ENCODE results near the gene TBPL1.

TBPL1 gene

GRCh38 chr6:134010974-134011373 is 58.0 kb downstream of the TBPL1 start:
- in situ Hi-C loops (cut with MboI; ENCODE audit: low sequenced_read_pairs, unreplicated experiment) = no loop called here
- no peak for DNase-seq (ENCODE audit: low spot score)

GRCh38 chr6:134014588-134015137 is 61.6 kb downstream of the TBPL1 start:
- DNase-seq (ENCODE audit: low spot score) = no peak
- in situ Hi-C loops (cut with MboI; ENCODE audit: low sequenced_read_pairs, unreplicated experiment) = no loop called here
- TF ChIP-seq CTCF (IDR thresholded peaks at IDR 0.05; ENCODE audit: borderline replicate concordance, control extremely low read depth, extremely low read depth, insufficient read depth, missing control alignments) = no peak

More at GRCh38 chr6:134010974-134011373, 58.0 kb downstream of the TBPL1 start:
- TF ChIP-seq CTCF (IDR thresholded peaks at IDR 0.05; ENCODE audit: borderline replicate concordance, control extremely low read depth, extremely low read depth, insufficient read depth, missing control alignments) = no peak

GRCh38 chr6:134015719-134016557 is 62.9 kb downstream of the TBPL1 start:
- in situ Hi-C loops (cut with MboI; ENCODE audit: low sequenced_read_pairs, unreplicated experiment) = no loop called here
- DNase-seq (ENCODE audit: low spot score) = no peak
- no peak for TF ChIP-seq CTCF (IDR thresholded peaks at IDR 0.05; ENCODE audit: borderline replicate concordance, control extremely low read depth, extremely low read depth, insufficient read depth, missing control alignments)

GRCh38 chr6:134016558-134016814 is 63.5 kb downstream of the TBPL1 start:
- in situ Hi-C loops (cut with MboI; ENCODE audit: low sequenced_read_pairs, unreplicated experiment) = no loop called here
- TF ChIP-seq CTCF (IDR thresholded peaks at IDR 0.05; ENCODE audit: borderline replicate concordance, control extremely low read depth, extremely low read depth, insufficient read depth, missing control alignments) = no peak
- no peak for DNase-seq (ENCODE audit: low spot score)

GRCh38 chr6:134020071-134020470 is 67.0 kb downstream of the TBPL1 start:
- no peak for TF ChIP-seq CTCF (IDR thresholded peaks at IDR 0.05; ENCODE audit: borderline replicate concordance, control extremely low read depth, extremely low read depth, insufficient read depth, missing control alignments)
- DNase-seq (ENCODE audit: low spot score) = no peak
- in situ Hi-C loops (cut with MboI; ENCODE audit: low sequenced_read_pairs, unreplicated experiment) = no loop called here

GRCh38 chr6:134020543-134020942 is 67.5 kb downstream of the TBPL1 start:
- in situ Hi-C loops (cut with MboI; ENCODE audit: low sequenced_read_pairs, unreplicated experiment) = no loop called here
- DNase-seq (ENCODE audit: low spot score) = no peak
- no peak for TF ChIP-seq CTCF (IDR thresholded peaks at IDR 0.05; ENCODE audit: borderline replicate concordance, control extremely low read depth, extremely low read depth, insufficient read depth, missing control alignments)
